ENCODE data around the gene CAMK1.

DNA sequence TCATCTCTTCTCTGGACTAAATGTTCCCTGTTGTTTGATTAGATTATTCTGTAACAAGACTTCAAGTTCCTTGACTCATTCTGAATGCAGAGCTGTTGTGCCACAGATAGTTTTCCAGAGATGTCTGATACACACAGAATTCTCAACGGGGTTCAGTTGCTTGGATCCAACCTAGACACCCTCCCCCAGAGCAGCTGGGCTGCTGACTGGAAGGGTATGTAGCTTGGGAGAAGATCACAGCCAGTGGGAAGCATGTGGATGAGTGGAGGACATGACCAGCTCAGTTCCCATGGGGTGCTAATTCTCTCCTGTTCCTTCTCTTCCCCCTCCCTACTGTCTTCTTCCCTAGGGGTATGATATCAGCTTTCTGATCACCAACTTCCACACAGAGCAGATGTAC, 33.7 kb upstream of the CAMK1 start:
- TF ChIP-seq, protein P1, sequence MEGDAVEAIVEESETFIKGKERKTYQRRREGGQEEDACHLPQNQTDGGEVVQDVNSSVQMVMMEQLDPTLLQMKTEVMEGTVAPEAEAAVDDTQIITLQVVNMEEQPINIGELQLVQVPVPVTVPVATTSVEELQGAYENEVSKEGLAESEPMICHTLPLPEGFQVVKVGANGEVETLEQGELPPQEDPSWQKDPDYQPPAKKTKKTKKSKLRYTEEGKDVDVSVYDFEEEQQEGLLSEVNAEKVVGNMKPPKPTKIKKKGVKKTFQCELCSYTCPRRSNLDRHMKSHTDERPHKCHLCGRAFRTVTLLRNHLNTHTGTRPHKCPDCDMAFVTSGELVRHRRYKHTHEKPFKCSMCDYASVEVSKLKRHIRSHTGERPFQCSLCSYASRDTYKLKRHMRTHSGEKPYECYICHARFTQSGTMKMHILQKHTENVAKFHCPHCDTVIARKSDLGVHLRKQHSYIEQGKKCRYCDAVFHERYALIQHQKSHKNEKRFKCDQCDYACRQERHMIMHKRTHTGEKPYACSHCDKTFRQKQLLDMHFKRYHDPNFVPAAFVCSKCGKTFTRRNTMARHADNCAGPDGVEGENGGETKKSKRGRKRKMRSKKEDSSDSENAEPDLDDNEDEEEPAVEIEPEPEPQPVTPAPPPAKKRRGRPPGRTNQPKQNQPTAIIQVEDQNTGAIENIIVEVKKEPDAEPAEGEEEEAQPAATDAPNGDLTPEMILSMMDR (conservative IDR thresholded peaks at IDR 0.05; ENCODE audit: low read depth, low read length) = no peak
- no peak for TF ChIP-seq EZH2 (IDR thresholded peaks at IDR 0.05; ENCODE audit: low read length, unreplicated experiment)
- TF ChIP-seq EZH2phosphoT487 (IDR thresholded peaks at IDR 0.05; ENCODE audit: borderline replicate concordance, low read length) = no peak

Measured in PC-3 (cell line).